Stimulated activated CD4-positive, alpha-beta T cell treated with anti-CD3 and anti-CD28 coated beads, Interleukin-4, amount 100 ng/mL, for 24 hours (primary cell): ENCODE measurements around the gene SSU72.
A peak's percentile ranks its signal among the peaks of the same experiment; 100 is the strongest.
"Not testable (repeated sequence)": the region's sequence is repeated elsewhere in the genome, so short reads cannot be mapped to it uniquely, and the experiment has no call there.

Source experiments
- DNase-seq: peaks from one replicate; pipeline ENCODE4 v3.0.0-alpha.2; 2020

Gene SSU72

DNA sequence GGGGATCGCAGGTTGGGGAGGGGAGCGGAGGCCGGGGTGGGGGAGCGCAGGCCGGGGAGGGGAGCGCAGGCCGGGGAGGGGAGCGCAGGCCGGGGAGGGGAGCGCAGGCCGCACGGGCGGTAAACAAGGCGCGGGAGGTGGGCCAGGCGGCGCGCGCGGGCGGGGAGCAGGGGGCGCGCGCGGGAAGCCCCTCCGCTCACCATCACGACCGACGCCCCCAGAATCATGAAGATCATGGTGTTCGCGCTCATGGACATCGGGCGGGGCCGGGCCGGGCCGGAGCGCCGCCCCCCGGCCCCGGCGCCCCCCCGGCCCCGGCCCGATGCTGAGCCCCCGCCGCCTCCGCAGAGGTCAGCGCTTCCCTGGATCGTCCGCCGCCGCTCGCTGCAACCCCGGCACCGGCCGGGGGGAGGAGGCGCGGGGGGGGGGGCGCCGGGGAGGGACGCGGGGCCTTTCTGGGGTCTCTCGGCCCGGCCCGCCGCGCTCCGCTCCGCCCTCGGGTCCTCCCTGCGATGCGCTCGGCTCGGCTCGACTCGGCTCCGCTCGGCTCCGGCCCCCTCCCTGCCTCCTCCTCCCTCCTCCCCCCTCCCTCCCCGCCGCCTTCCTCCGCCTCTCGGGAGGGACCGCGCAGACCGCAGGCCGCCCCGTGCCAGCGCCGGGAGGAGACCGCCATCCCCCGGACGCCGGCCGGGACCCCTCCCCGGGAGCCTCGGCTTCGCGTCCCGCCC lies 34.4 kb downstream of the SSU72 start, which contains the start of gene TMEM240:
TMEM240 (minus strand) TSS at position 535 of the 728 bp plus-strand sequence; CDS start at position 257, 278 bp downstream.
- peak; percentile 57 for DNase-seq

DNA sequence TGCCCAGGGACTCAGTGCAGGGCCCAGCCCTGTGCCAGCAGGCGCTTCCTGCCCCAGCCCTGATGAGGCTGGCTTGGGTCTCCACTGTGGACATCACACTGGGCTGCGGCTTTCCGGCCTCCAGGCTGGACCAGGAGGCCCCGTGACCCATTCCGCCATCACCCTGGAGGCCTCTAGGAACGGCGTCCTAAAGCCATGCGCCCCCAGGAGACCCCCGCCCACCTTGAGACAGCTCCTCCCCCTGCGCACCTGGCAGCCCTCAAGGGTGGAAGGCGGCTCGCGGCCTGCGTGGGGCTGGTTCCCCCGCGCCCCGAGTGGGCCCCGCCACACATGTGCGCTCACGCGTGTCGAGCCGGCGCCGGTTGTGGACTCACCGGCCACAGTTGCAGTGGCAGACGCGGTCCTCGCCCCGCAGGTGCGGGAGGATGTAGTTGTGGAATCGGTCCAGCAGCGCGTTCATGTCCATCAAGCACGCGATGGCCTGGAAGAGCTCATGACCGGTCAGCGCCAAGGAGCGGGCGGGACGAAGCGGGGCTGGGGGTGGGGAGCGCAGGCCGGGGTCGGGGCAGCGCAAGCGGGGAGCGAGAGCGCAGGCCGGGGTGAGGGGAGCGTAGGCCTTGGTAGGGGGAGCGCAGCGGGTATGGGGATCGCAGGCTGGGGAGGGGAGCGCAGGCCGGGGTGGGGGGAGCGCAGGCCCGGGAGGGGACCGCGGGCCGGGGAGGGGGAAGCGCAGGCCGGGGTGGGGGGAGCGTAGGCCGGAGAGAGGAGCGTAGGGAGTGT lies 35.2 kb downstream of the SSU72 start:
- no peak for DNase-seq

DNA sequence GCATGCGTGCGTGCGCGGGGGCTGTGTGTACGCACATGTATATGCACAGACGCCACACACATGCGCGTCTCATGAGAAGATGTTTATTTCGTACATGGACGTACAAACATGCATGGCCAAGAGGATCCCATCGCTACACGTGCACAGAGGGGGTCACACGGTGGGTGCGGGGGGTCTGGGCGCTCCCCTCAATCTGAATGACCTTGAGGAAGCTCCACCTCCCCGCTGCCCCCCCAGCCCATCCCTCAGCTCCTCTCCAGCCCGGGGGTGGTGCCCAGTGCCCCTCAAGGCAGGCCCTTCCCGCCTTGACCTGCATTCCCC lies 35.7 kb downstream of the SSU72 start:
- DNase-seq: no peak

DNA sequence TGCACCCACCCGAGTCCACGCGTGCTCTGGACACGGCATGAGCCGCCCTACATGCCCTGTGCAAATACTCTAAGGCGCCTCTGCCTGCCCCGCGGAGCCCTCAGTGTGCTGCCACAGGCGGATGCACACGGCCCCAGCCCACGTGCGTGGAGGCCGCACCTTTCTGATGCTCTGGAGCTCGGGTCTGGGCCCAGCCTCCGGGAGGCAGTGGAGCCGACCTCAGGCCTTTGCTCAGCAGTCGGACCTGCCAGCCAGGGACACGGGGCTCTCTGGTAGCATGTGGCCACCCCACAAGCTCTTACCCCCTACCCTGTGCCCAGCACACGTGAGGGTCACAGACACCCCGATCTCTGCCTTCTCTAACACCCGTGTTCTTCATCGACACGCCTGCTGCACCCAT lies 36.3 kb downstream of the SSU72 start:
- no peak for DNase-seq

DNA sequence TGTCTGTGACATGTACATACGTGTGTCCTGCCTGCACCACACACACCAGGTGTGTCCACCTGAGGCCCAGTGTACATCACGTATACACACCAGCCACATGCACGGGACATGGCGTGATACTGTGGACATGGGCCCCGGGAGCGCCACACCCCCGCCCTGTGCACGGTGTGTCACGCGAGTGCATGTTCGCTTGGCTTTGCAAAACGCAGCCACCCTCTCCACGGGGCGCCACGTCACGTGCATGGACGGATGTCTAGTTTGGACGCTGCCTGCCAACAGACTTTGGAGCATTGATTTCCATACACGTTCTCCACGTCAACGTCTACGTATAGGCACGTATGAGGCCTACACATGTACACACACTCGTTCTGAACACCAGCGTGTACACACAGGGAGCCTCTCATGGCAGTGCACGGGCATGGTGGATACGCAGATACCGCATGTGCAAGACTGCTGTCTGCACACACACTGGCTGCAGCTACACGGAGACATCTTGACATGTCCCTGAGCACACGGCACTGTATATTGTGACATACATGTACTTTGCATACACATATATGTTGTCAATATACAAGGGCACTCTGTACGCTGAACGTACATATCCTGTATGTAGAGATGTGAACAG lies 36.9 kb downstream of the SSU72 start:
- DNase-seq: no peak

DNA sequence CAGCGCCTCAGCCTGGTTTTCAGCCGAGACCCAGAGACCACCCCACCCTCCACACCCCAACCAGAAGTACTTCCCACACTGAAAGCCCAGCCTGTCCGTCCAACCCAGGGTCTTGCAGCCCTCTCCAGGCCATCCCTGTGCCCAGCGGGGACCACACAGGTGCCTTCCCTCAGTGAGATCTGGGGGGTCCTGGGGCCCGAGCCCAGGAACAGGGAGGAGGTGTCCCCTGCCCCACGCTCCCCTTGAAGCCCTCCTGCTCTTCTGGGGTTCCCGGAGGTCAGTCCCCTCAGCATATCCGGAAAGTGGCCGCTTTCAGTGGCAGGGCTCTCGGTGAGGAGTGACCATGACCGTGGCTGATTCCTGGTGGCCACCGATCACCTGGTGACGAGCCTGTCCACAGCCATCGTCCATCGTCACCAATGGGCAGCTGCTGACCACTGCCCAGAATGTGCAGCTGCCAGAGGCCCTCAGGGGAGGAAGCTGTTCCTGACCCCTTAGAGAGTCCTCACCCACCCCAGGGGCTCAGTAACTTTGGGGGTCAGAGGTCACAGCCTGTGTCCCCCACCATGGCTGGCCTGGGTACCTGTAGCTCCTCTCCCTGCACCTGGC lies 37.6 kb downstream of the SSU72 start:
- DNase-seq: no peak

DNA sequence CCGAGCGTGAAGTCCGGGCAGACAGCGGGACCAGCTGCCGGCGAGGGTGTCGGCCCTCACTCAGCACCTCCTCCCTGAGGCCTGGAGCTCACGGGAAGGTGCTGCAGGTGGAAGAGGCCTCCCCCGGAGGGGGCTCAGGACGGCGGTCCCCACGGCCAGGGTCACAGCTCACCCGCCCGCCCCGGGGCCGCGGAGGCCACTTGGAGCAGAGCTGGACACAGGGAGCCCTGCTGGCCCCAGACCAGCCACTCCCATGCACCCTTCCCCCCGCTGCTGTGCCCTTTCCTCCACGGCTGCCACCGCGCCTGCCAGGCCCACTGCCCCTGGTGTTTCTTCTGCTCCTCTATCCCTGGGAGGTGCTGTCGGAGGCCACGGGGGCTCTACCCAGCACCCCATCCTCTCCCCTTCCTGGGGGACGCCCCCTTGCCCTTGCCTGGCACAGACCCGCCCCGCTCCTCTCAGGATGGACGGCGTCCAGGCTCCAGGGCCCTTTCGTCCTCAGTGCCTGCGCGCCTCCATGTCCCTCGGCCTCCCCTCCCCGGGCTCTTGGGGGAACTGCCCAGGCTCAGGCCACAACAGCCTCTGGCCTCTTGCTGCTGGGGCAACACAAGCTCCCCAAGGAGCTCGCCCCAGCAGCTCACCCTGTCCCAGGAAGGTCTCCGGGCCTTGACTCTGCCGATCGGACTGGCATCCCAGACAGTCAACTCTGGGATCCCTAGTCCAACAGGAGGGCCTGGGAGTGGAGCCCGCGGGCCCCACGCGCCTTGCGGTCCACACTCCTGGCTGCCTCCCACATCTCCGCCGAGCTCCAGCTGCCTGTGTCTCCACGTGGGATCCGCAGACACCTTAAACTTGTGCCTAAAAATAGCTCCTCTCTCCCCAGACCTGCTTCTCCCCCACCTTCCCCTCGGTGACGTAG lies 38.4 kb downstream of the SSU72 start:
- no peak for DNase-seq

DNA sequence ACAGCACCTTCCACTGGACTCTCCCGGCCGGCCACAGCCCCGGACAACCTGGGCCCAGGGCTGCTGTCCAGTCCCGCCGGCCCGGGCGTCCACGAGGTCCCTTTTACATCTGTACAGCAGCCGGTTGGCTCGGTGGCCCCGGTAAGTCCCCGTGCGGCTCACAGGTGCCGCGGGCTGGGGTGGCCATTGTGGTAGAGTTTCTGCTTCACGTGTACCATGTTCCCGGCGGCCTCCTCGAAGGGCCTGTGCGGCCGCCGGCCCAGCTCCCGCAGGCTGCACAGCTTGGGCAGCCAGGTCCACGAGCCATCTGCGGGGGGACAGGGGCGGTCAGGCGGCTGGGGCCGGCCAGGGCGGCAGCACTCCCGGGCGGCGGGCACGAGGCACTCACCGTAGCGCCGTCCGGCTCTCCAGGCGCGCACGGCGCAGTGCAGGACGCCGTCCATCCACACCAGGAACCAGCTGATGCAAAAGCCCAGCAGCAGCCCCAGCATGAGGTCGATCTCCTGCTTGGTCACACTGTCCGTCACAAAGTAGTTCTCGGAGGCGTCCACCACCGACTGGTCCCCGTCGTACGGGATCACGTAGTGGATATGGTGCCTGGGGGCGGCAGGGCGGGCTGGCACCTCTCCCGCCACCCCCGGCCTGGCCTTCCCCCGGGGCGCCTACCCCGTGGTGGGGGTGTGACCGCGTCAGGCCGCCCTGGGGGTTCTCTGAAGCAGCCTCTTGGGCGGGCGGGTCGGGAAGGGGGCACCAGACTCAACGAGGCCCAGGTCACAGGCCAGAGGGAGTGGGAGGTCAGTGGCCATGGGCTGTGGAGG lies 39.3 kb downstream of the SSU72 start:
- no peak for DNase-seq

DNA sequence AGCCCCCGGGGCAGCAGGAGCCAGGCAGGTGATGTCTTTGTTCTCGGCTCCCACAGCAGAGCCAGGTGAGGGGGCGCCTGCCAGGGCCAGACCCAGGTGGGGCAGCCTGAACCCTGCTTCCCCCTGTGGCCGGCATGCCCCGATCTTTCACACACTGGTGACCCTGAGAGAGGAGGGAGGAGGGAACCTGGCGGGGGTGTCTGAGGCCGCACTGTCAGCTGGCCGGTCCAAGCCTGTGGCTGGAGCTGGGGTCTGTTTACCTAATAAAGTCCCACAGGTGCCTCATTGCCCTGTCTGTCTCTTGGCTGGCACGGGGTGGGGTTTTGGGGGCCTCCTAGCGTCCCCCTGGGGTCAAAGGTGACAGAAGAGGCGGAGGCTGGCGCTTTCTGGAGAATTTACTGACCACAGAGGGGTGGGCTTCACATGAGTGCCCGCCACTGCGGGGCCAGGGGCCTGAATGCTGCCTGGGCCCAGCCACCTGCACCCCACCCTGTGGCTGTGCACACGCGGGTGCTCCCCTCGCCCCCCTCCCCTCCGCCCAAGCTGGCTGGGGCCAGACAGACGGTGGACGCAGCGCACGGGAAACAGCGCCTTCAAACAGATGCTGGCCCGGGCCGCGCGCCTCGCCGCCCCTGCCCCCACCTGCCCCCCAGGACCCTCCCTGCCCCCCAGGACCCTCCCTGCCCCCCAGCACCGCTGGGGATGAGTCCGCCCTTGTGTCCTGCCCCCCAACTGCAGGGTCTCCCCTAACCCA lies 40.1 kb downstream of the SSU72 start:
- no peak for DNase-seq

DNA sequence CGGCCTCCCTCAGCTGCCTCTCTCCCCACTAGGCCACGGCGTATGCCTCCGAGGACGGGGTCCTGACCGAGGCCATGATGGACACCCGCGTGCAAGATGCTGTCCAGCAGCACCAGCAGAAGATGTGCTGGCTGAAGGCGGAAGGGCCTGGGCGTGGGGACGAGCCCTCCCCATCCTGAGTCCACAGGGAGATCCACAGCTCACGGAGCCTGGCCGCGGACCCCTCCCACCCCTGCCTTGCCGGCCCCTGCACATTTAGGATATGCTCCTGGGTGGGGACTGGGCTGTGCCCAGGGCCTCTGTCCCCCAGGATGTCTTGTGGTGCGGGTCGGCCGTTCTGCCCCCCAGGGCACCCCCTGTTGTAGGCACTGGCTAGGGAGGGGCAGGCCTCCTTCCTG lies 40.8 kb downstream of the SSU72 start:
- DNase-seq: not testable (repeated sequence)

DNA sequence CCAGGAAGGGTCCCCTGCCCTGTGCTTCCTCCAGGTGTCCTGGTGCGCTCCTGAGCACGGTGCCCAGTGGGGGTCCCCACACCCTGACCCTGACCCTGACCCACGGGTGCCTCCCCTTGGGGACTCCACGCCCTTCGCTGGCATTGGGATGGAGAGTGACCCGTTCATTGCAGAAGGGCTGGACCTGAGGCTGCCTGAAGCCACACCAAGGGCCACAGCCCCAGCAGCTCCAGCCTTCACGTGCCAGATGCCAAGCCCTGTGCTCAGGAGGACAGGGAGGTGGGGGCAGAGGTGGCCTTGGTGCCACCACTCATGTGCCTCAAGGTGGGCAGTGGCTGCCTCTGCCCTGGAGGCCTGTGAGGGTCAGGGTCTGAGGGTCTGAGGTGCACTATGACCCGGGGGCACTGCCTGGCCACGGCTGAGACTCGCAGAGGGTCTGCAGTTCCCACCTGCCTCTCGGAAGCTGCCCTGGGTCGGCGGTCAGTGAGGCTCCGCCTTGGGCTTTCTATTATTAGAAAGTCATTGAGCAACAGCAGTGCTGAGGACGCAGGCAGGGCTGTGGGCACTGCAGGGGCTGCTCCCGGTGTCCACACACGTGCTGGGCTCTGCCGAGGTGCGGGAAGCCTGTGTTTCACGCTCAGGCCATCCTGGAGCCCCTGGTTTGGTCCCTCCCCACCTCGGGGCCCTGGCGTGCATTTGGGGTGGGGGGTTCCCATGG lies 41.3 kb downstream of the SSU72 start:
- not testable (repeated sequence) for DNase-seq

DNA sequence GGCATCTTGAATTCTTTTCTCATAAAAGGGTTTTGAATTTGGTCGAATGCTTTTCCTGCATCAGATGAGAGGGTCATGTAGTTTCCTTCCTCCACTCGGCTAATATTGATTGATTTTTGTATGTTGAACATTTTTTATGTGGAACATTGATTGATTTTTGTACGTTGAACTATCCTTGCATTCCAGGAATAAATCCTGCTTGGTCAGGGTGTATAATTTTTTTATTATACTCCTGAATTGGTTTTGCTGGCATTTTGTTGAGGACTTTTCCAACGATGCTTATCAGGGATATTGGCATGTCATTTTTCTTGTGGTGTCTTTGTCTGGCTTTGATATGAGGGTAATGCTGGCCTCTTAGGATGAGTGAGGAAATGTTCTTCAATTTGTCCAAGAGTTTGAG lies 42.7 kb downstream of the SSU72 start:
- no peak for DNase-seq

DNA sequence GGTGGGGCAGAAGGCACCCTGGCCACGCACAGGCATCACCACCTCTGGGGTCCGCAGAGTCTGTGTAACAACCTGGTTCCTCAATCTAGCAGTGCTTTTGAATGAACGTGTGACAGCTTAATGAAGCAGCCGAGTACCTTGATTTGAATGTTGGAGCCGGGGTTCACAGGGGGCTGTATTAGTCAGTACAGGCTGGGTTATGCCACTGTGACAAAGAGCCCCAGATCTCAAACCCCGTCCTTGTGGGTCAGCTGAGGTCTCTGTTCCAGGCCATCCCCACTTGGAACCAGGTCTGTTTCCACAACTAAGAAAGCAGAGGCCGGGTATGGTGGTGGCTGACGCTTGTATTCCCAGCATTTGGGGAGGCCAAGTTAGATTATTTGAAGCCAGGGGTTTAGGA lies 44.7 kb downstream of the SSU72 start:
- no peak for DNase-seq

DNA sequence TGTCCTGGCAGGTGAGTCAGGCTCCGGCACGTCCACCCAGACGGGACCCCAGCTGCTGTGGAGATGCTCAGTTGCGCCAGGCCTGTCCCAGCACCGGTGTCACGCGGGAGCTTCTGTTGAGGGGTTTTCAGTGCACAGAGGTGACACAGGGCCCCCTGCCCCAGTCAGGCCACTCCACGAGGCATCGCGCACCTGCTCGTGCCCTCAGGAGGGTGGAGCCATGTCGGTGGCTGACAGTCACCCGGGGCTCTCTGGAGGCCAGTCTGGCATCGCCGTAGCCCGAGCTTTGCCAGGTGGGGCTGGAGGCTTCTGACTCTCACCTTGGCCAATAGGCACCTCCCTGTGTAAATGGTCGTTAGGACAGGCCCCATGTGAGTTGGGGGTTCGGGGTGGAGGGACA lies 45.3 kb downstream of the SSU72 start:
- DNase-seq: no peak

DNA sequence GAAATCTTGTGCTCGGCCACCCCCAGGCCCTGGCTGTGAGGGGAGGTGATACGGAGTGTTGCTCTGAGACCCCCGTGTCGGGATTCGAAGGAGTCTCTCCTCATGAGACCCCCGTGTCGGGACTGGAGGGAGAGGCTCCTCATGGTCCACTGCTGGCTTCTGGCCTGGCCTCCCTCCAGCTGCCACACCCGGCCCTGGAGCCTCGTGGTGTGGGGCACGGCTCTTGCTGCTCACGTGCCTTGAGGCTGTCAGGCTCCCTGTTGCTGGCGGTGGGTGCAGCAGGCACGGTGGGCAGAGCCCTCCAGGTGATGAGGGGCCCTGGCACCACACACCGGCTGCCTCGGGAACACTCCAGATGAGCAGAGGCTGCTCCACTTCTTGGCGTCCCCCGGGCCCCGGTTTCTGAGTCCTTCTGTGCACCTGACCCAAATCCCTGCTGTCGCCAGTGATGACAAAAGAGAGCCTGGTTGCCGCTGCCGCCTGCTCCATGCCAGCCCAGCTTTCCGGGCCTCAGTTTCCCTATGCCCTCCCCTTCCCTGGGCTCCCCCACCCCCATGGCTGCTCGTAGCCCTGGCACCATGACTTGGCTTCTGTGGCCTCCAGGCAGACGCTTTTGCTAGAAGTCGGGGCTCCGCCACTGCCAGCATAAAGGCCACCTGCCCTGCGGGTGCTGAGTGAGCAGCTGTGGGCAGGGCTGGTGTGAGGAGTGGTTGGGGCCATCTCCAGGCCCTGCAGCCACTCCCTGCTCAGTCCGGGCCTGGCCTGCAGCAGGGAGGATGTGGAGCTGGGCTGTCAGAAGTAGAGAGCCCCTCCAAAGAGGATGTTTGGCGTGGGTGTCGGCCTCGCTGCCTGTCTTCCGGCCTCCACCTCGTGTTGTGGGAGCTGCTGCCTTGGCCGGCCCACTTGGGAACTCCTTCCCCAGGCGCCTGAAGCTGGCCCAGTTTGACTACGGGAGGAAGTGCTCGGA lies 46.1 kb downstream of the SSU72 start:
- no peak for DNase-seq

DNA sequence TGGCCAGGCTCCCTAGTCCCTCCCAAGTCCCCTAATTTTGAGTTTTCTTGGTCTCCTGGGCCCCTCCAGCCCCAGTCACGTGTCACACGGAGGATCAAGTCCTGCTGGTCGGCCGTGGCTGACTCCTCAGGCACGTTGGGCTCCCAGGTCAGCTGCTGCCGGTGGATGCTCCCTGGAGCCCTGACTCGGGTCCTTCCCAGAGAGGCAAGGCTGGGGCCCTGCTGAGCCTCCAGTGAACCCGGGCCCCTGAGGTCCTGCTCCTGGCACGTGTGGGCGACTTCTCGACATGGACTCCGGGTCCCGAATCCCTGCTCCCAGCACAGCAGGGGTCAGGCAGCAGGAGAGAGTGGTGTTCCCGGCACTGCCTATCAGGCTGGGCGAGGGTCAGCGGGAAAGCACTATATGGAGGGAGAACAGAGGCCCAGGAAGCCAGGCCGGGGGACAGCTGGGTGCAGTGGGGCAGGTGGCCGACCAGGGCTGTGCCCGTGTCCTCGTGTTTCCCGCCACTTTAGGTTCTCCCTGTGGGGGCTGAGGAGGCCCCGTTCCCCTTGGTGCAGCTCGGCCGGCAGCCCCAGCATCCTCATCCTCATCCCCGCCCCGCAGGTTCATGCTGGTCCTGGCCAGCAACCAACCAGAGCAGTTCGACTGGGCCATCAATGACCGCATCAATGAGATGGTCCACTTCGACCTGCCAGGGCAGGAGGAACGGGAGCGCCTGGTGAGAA lies 47.4 kb downstream of the SSU72 start:
- DNase-seq: no peak

DNA sequence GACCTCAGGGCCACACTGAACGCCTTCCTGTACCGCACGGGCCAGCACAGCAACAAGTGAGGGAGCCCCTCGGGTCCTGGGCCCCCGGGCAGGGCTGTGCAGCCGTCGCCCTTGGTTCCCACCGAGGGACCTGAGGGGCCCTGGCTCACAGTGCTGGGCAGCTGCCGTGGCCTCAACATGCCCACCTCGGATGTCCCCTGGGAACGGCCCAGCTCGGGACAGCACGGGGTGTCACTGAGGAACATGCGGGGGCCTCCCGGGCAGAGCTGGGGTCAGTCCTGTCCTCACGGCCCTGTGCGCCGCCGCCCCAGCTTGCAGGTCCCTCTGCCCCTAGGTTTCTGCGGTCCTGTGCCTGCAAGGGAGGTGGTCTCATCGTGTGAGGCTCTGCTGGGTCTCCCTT lies 48.2 kb downstream of the SSU72 start:
- not testable (repeated sequence) for DNase-seq

DNA sequence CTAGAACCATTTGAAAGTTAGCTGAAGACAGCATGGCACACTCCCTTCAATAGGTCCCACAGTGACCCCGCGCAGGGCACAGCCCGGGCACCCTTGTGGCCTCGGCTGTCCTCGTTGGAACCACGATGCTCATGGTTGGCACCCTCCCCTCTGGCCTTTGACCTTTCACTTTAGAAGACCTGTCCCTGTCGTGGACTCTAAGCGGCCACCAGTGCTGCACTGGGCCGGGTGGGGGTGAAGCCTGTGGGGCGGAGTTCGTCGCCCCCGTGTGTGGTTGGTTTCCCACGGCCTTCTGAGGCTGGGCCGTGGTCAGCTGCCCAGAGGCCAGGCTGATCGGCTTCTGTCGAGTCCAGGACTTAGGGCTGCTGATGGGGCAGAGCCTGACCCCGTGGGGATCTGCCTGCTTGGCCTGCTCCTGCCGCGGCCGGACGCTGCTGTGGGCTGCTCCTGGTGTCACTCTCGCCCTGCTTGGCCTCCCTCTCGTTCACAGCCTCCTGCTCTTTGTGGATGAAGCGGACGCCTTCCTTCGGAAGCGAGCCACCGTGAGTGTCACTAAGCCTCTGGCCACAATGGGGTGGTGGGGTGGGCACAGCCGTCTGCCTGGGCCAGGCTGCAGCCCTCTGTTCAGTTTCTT lies 49.8 kb downstream of the SSU72 start:
- DNase-seq: not testable (repeated sequence)
